Lower lobe of right lung (tissue), 2 donors: Measurements from ENCODE around the gene ESYT2. TPM values are rescaled to one million over a fixed set of nuclear protein-coding genes. Genes with fewer than 3 reads are reported as not detected.

Source experiments
- ATAC-seq, 2 donors: fragments of 200-7000 bp; cut with Tn5 transposase; one replicate each; pipeline ENCODE4 v1.9.1; 2020 to 2022; ENCODE audit warnings: mild to moderate bottlenecking in 2 of 2, moderate library complexity in 2 of 2
- DNase-seq: peaks from one replicate; pipeline ENCODE4 v3.0.0-alpha.2; 2020
- H3K27ac ChIP-seq: fragments of 200-600 bp; one replicate; pipeline ENCODE4 v1.8.0; 2022
- H3K27me3 ChIP-seq: fragments of 200-600 bp; one replicate; pipeline ENCODE4 v1.8.0; 2022; ENCODE audit warnings: low read depth
- H3K36me3 ChIP-seq: fragments of 200-600 bp; one replicate; pipeline ENCODE4 v1.8.0; 2022; ENCODE audit warnings: mild to moderate bottlenecking
- H3K4me1 ChIP-seq: fragments of 200-600 bp; one replicate; pipeline ENCODE4 v1.8.0; 2022
- H3K4me3 ChIP-seq: fragments of 200-600 bp; one replicate; pipeline ENCODE4 v1.8.0; 2022; ENCODE audit warnings: mild to moderate bottlenecking
- H3K9me3 ChIP-seq: fragments of 200-600 bp; one replicate; pipeline ENCODE4 v1.8.0; 2022
- intact Hi-C: fragments of 100-400 bp; cut with DNase I; formaldehyde crosslinking; loops from one replicate; pipeline ENCODE4 v1.11.0; 2022
- total RNA-seq: library from RNA; stranded (reverse); fragmentation: NEBNext Ultra II Directional; extraction: Animal tissue kit (Norgen Biotek cat#: 25700); gene quantifications from one replicate; pipeline ENCODE4 v1.2.1, GENCODE V29; 2021
- TF ChIP-seq, protein P1 (sequence below): fragments of 200-600 bp; IDR thresholded peaks from one replicate; pipeline ENCODE4 v1.8.0; 2022; ENCODE audit warnings: antibody characterized with exemption, mild to moderate bottlenecking
- donor health status: DM: no; HTN: yes; CAD: no; lungs with severe emphysema.

Gene ESYT2
- total RNA-seq, 1 donor from 2014 or later: 55.5 TPM

DNA sequence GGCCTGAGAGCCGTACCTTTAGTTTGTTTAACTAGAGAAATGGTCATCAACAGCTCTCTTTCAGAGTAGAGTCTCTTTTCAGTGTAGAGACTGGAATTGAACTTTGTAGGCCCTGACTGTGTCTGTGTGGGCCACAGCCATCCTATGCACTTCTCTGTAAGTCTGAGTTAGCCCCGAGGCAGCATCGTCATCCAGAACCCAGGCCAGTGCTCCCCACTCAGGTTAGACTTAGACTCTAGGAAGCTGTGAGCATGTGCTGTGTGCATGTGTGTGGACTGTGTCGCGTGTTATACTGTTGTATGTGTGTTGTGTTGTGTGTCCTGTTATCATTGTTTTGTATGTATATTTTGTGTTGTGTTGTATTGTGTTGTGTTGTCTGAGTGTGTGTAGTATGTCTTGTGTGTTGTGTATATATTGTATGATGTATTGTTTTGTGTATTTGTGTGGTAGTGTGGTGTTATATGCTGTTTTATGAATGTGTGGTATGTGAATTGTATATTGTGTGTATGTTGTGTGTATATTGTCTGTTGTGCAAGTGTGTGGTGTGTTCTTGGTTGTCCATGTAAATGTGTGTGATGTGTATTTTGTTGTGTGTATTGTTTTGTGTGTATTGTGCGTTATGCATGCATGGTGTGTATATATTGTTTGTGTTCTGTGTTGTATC is 106.6 kb downstream of the ESYT2 start:
- Histone ChIP-seq H3K4me1 (no peaks in the 10 kb centered on the region), H3K9me3 (no peaks in the 10 kb centered on the region), H3K4me3 (no peak overlapping the region), H3K36me3 (no peaks in the 10 kb centered on the region), H3K27ac (no peak overlapping the region), H3K27me3 (no peaks in the 10 kb centered on the region)
- TF ChIP-seq, protein P1, sequence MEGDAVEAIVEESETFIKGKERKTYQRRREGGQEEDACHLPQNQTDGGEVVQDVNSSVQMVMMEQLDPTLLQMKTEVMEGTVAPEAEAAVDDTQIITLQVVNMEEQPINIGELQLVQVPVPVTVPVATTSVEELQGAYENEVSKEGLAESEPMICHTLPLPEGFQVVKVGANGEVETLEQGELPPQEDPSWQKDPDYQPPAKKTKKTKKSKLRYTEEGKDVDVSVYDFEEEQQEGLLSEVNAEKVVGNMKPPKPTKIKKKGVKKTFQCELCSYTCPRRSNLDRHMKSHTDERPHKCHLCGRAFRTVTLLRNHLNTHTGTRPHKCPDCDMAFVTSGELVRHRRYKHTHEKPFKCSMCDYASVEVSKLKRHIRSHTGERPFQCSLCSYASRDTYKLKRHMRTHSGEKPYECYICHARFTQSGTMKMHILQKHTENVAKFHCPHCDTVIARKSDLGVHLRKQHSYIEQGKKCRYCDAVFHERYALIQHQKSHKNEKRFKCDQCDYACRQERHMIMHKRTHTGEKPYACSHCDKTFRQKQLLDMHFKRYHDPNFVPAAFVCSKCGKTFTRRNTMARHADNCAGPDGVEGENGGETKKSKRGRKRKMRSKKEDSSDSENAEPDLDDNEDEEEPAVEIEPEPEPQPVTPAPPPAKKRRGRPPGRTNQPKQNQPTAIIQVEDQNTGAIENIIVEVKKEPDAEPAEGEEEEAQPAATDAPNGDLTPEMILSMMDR: no peak
- ATAC-seq: no peak
- intact Hi-C loops: no loop called here
- DNase-seq: no peak

DNA sequence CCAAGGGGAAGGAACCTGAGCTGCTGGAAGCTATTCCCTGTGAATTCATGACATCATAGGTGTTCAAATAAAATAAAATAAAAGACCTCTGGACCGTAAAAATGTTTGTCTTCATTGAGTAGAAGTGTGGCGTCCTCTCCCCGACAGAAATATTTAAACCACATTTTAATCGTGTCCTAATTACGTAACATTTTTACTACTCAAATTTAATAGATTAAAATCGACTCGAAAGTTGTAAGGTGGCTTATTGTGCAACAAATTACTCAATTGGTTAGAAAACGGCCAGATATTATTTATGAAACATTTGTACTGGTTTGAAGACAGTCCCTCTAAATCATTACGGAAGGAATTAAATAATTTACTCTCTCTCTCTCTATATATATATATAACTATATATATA is 109.2 kb downstream of the ESYT2 start:
- TF ChIP-seq, protein P1: no peak
- Histone ChIP-seq H3K27me3 (no peaks in the 10 kb centered on the region), H3K4me1 (no peaks in the 10 kb centered on the region), H3K4me3 (no peak overlapping the region), H3K27ac (no peak overlapping the region), H3K9me3 (no peaks in the 10 kb centered on the region), H3K36me3 (no peaks in the 10 kb centered on the region)
- intact Hi-C loops: no loop called here
- no peak for DNase-seq
- no peak for ATAC-seq

DNA sequence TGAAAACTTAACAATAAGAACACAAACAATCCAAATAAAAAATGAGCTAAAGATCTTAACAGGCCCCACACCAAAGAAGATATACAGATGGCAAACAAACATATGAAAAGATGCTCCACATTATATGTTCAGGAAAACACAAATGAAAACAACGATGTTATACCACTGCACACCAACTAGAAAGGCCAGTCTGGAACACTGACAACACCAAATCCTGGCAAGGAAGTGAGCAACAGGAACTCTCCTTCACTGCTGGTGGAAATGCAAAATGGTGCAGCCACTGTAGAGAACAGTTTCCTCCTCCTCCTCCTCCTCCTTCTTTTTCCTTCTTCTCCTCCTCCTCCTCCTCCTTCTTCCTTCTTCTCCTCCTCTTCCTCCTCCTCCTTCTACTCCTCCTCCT is 112.5 kb downstream of the ESYT2 start:
- Histone ChIP-seq H3K4me1 (no peaks in the 10 kb centered on the region), H3K27ac (no peak overlapping the region), H3K27me3 (no peaks in the 10 kb centered on the region), H3K4me3 (no peak overlapping the region), H3K36me3 (no peaks in the 10 kb centered on the region), H3K9me3 (no peaks in the 10 kb centered on the region)
- TF ChIP-seq, protein P1: no peak
- ATAC-seq: no peak
- DNase-seq: no peak
- intact Hi-C loops: no loop called here

DNA sequence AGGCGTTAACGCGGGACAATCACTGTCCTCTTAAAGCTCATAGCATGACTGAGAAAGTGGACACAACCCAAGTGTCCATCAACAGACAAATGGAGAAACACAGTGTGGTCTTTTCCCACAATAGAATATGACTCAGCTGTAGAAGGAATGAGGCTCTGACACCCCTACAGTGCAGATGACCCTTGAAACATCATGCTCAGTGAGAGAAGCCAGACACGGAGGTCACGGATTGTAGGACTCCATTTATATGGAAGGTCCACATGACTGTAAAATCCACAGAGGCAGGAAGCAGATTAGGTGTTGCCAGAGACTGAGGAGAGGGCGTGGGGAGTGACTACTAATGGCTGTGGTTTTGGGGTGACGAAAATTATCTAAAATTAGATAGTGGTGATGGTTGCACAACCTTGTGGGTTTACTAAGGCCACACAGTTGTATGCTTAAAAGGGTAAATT is 118.6 kb downstream of the ESYT2 start:
- H3K9me3 ChIP-seq: no peaks in the 10 kb centered on the region
- no peak overlapping the region for H3K27ac ChIP-seq
- no peak for DNase-seq
- H3K4me3 ChIP-seq: no peak overlapping the region
- peaks cover 4% of the 10 kb centered on the region for H3K4me1 ChIP-seq
- H3K36me3 ChIP-seq: no peaks in the 10 kb centered on the region
- no peaks in the 10 kb centered on the region for H3K27me3 ChIP-seq
- intact Hi-C loops: no loop called here
- TF ChIP-seq, protein P1: no peak
- ATAC-seq: peak; percentile 62 to 69

DNA sequence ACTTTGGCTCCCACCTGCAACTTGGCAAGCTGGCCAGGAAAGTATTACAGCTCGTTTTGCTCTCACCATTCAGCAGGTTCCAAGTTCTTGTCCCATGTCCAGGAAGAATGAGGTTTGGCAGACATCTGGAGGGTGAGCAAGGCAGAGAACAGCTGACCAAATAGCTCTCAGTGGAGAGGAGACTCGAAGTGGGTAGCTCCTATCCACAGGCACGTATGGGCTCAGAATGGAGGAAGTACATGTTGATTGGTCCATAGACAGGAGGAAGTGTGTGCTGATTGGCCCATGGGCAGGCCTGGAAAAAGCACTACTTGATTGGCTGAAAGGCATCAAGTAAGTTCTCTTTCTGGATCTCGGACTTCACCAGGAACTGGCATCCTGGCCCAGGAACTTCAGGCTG is 121.7 kb downstream of the ESYT2 start:
- no peaks in the 10 kb centered on the region for H3K36me3 ChIP-seq
- DNase-seq (no peak), ATAC-seq (no peak)
- no peak overlapping the region for H3K27ac ChIP-seq
- no peak overlapping the region for H3K4me3 ChIP-seq
- H3K9me3 ChIP-seq: no peaks in the 10 kb centered on the region
- no peaks in the 10 kb centered on the region for H3K27me3 ChIP-seq
- TF ChIP-seq, protein P1: no peak
- intact Hi-C loops: no loop called here
- peaks cover 16% of the 10 kb centered on the region for H3K4me1 ChIP-seq
